ENCODE results near the gene CCDC9. TPM values are rescaled to one million over a fixed set of nuclear protein-coding genes. Genes with fewer than 3 reads are reported as not detected.

The CCDC9 gene
- total and polyA plus RNA-seq, 2 of the 13 experiments (the other 11 are each of a cell fraction or from before 2014, with no cell fraction given) = 2.9 to 6.3 TPM

GRCh38 chr19:47230054-47230920 lies 26.0 kb upstream of the CCDC9 start:
- peaks cover 21% of the 10 kb centered on the region for H3K79me2 ChIP-seq (ENCODE audit: insufficient read depth, low read length)
- ChIA-PET POLR2A (no interaction called here), CTCF (ENCODE audit: low intra/inter-chr PET ratio, low total read pairs) (interaction anchor here (2.5 kb wide), 1 partner anchor 14 kb away, joined by 13 read pairs; no protein-coding TSS in a partner anchor)
- TF ChIP-seq SALL1 (CRISPR knock-in tag; IDR thresholded peaks at IDR 0.05) = peak; percentile 50; the same call in 1 of the 2 replicates
- peak; percentile 1; the same call in 1 of the 2 replicates for TF ChIP-seq ZNF501 (CRISPR knock-in tag; IDR thresholded peaks at IDR 0.05)
- peak; percentile 18; the same call in 1 of the 2 replicates for TF ChIP-seq NCOR1 (IDR thresholded peaks at IDR 0.05; ENCODE audit: borderline replicate concordance, low read length)
- 0 out of 2 replicates have a peak, but pooled peaks have one; percentile 11 for TF ChIP-seq ZNF558 (CRISPR knock-in tag; IDR thresholded peaks at IDR 0.05; ENCODE audit: borderline replicate concordance)
- no peak for TF ChIP-seq MYNN (CRISPR knock-in tag; IDR thresholded peaks at IDR 0.05; ENCODE audit: low read depth)
- peak; percentile 89 for TF ChIP-seq ZFP36 (IDR thresholded peaks at IDR 0.05; ENCODE audit: borderline replicate concordance, low read depth, low read length, partially characterized antibody)
- TF ChIP-seq MNT (IDR thresholded peaks at IDR 0.05) = peak; percentile 26
- peak; percentile 98 for TF ChIP-seq ZBTB10 (CRISPR knock-in tag; IDR thresholded peaks at IDR 0.05; ENCODE audit: borderline replicate concordance)
- no peak for TF ChIP-seq ZMYM4 (CRISPR knock-in tag; IDR thresholded peaks at IDR 0.05)
- peak; percentile 89 for TF ChIP-seq RFXAP (CRISPR knock-in tag; IDR thresholded peaks at IDR 0.05; ENCODE audit: borderline replicate concordance)
- no peak for TF ChIP-seq SAFB2 (CRISPR knock-in tag; IDR thresholded peaks at IDR 0.05; ENCODE audit: borderline replicate concordance, low read depth)
- TF ChIP-seq ZBTB7B (CRISPR knock-in tag; IDR thresholded peaks at IDR 0.05) = peak; percentile 78
- peak; percentile 71 for TF ChIP-seq MAX (IDR thresholded peaks at IDR 0.05)
- peak; percentile 44; the same call in 1 of the 2 replicates for TF ChIP-seq CCDC6 (CRISPR knock-in tag; IDR thresholded peaks at IDR 0.05)
- peak; percentile 70 for TF ChIP-seq SAP130 (CRISPR knock-in tag; IDR thresholded peaks at IDR 0.05; ENCODE audit: low read depth)
- 0 out of 2 replicates have a peak, but pooled peaks have one; percentile 26 for TF ChIP-seq HNRNPL (IDR thresholded peaks at IDR 0.05; ENCODE audit: low read depth, low read length)
- peak; percentile 74 for TF ChIP-seq AGO2 (optimal IDR thresholded peaks at IDR 0.05; ENCODE audit: low read depth, low read length)
- TF ChIP-seq MXI1 (IDR thresholded peaks at IDR 0.05; ENCODE audit: borderline replicate concordance, low read depth, low read length) = peak; percentile 49; the same call in 1 of the 3 replicates
- TF ChIP-seq TCF7L2 (IDR thresholded peaks at IDR 0.05; ENCODE audit: low read depth, low read length) = no peak
- 0 out of 2 replicates have a peak, but pooled peaks have one; percentile 1 for TF ChIP-seq HDAC2 (CRISPR knock-in tag; IDR thresholded peaks at IDR 0.05)

More at GRCh38 chr19:47230054-47230920, 26.0 kb upstream of the CCDC9 start:
- Histone ChIP-seq H3K4me1 (ENCODE audit: insufficient read depth, low read length) (peaks cover 40% of the 10 kb centered on the region), H3K27me3 (ENCODE audit: control insufficient read depth in 1 of 2, insufficient read depth in 2 of 2, low read length in 2 of 2) (peaks cover 0 to 4% of the 10 kb centered on the region in 2 experiments; a peak in 1 of 5 replicates), H4K20me1 (ENCODE audit: insufficient read depth, low read length) (peaks cover 20% of the 10 kb centered on the region), H2AFZ (ENCODE audit: low read length) (no peak overlapping the region), H3K4me3 (replicated peaks in 1 of 3; ENCODE audit: insufficient read depth in 1 of 3, low read depth in 2 of 3, low read length in 3 of 3) (peak overlapping the region; percentile 94 to 100 (median 95)), H3K36me3 (replicated peaks in 1 of 2; ENCODE audit: control insufficient read depth in 1 of 2, insufficient read depth in 2 of 2, low read length in 2 of 2) (peaks cover 0 to 1% of the 10 kb centered on the region in 2 experiments; a peak in 2 of 5 replicates), H3K27ac (ENCODE audit: extremely low read length, insufficient read depth, low read length) (peak overlapping the region; percentile 93), H3K9ac (ENCODE audit: insufficient read depth, low read depth, low read length) (peak overlapping the region; percentile 99), H3K9me3 (ENCODE audit: low read length) (no peaks in the 10 kb centered on the region), H3K4me2 (ENCODE audit: low read depth, low read length) (peak overlapping the region; percentile 94)
- 0% methylated on average over 7 of the region's 84 CpGs for WGBS (ENCODE audit: low lambda C conversion rate)
- ATAC-seq = no peak
- no peak for FAIRE-seq
- peak; percentile 32 for DNase-seq (ENCODE audit: low spot score)
- intact Hi-C loops (cut with micrococcal nuclease; ENCODE audit: unreplicated experiment) (no loop called here), in situ Hi-C loops (cut with HindIII; ENCODE audit: extremely low pct_ligation_motif_present, low pct_unique_long_range_greater_than_20kb) (no loop called here)
- no TSS peak for BruUV-seq (replicated peaks)
